Stimulated activated memory B cell treated with anti-CD40 and anti-IgM and Interleukin-4, amounts not matched to agents 10 μg/mL and 1 μg/mL and 100 μg/mL, for 72 hours (primary cell): ENCODE results near the gene CPVL.

Source experiments
- ATAC-seq: fragments of 150-1000 bp; cut with Tn5 transposase; 2 replicates; pipeline ENCODE4 v1.10.0; 2021
- H3K27ac Mint-ChIP-seq: one replicate; pipeline ENCODE4 v1.8.0; 2022; ENCODE audit warnings: mild to moderate bottlenecking, mixed read lengths
- H3K27me3 Mint-ChIP-seq: one replicate; pipeline ENCODE4 v1.8.0; 2022; ENCODE audit warnings: mixed read lengths
- H3K36me3 Mint-ChIP-seq: one replicate; pipeline ENCODE4 v1.8.0; 2022; ENCODE audit warnings: mixed read lengths
- H3K4me1 Mint-ChIP-seq: one replicate; pipeline ENCODE4 v1.8.0; 2022; ENCODE audit warnings: mixed read lengths
- H3K4me3 Mint-ChIP-seq: one replicate; pipeline ENCODE4 v1.8.0; 2022; ENCODE audit warnings: mild to moderate bottlenecking, moderate library complexity, mixed read lengths
- H3K9me3 Mint-ChIP-seq: one replicate; pipeline ENCODE4 v1.8.0; 2022; ENCODE audit warnings: mixed read lengths

Gene CPVL

DNA sequence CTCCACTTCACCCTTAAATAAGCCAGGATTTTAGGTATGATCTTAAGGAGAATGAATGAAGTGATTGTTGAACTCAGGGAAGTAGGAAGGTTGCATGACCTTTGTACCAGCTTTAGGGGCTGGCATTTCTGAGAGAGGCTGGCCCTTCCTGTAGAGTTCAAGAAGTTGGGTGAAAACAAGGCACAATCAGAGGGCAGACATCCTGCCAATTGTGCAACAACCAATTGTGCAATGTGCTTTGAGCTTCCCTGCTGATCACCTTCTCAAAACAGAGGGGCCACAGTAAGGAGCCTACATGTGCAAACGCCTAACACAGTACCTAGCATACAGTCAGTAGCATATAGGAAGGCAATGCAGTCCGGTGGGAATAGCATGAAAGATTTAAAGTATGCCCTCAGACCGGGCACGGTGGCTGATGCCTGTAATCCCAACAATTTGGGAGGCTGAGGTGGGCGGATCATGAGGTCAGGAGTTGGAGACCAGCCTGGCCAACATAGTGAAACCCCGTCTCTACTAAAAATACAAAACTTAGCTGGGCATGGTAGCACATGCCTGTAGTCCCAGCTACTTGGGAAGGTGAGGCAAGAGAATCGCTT, 5.4 kb downstream of the CPVL start:
- ATAC-seq: no peak
- Mint-ChIP-seq H3K27ac (no peak overlapping the region), H3K4me1 (peaks cover 2% of the 10 kb centered on the region), H3K36me3 (no peaks in the 10 kb centered on the region), H3K4me3 (no peak overlapping the region), H3K27me3 (peaks cover 47% of the 10 kb centered on the region), H3K9me3 (peaks cover 5% of the 10 kb centered on the region)

DNA sequence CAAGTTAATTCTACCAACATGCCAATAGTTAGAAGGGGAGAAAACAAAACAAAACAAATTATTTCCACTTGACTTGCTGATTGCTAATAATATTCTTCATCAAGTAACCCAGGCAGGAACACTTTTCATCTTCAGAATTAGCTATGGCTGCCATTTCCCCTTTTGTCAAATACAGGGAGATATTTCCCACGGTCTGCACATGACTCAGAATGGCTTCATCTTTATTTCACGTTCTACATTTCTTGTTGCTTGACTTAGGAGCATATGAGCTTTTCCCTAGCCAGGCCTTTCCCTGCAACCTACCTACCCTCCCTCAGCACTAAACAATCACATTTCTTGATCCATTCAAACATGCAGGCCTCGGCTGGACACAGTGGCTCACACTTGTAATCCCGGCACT, 6.5 kb downstream of the CPVL start:
- H3K9me3 Mint-ChIP-seq: peaks cover 8% of the 10 kb centered on the region
- peaks cover 42% of the 10 kb centered on the region for H3K27me3 Mint-ChIP-seq
- H3K4me3 Mint-ChIP-seq: no peak overlapping the region
- no peaks in the 10 kb centered on the region for H3K36me3 Mint-ChIP-seq
- no peak for ATAC-seq
- no peaks in the 10 kb centered on the region for H3K4me1 Mint-ChIP-seq
- no peak overlapping the region for H3K27ac Mint-ChIP-seq

DNA sequence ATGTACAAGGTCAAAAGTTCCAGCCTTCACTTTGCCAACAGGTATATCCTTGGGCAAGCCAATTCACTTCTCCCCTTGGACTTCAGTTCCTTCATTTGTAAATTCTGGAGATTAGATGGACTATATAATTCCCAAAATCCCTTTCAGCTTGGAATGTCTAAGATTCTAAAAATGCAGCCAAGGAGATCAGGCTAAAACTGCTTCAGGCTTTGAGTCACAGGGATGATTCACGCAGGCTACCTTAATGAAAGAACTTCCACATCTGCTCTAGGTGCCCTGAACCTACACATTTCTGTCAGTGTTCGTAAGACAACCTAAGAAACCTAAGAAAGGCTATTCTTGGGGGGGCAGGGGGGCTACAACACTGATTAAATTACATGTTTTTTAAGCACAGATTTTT, 7.1 kb downstream of the CPVL start:
- Mint-ChIP-seq H3K27ac (no peak overlapping the region), H3K36me3 (no peaks in the 10 kb centered on the region), H3K4me1 (no peaks in the 10 kb centered on the region), H3K27me3 (peaks cover 42% of the 10 kb centered on the region), H3K9me3 (peaks cover 8% of the 10 kb centered on the region), H3K4me3 (no peak overlapping the region)
- ATAC-seq: no peak

DNA sequence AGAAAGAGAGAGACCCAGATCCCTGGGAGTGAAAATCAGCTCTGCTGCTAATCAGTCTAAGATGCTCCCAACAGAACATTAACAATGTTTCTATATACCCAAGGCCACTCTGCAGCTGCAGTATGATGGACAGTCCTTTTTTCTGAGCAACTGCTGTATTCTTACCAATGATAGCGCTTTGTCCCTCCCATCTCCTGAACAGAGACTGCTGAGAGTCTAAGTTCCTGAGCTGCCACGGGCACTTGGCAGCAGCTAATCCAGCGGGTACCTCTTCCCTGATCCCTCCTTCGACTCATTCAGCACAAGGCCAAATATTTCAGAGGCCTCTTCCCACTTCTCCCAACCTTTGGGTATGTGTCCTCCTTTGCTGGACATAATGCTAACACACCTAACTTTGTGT, 7.7 kb downstream of the CPVL start:
- no peaks in the 10 kb centered on the region for H3K36me3 Mint-ChIP-seq
- H3K4me1 Mint-ChIP-seq: no peaks in the 10 kb centered on the region
- peaks cover 8% of the 10 kb centered on the region for H3K9me3 Mint-ChIP-seq
- no peak overlapping the region for H3K27ac Mint-ChIP-seq
- no peak overlapping the region for H3K4me3 Mint-ChIP-seq
- ATAC-seq: no peak
- H3K27me3 Mint-ChIP-seq: peaks cover 42% of the 10 kb centered on the region

DNA sequence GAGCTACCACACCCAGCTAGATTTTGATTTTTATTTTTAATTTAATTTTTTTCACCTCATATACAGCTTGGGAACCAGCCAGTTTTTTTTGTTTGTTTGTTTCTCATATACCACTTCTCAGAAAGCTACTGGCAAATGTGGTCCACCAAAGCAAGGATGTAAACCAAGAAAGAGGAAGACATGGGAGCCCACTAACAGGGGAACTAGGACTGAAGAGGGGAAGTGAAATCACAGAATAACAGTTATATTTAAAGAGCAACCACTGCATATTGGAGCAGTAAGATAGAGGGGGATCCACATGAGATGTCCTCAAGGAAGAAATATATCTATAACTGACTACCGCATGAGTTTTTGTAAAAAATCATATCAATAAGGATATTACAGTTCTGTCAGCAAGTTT, 10.5 kb downstream of the CPVL start:
- no peaks in the 10 kb centered on the region for H3K4me1 Mint-ChIP-seq
- H3K36me3 Mint-ChIP-seq: no peaks in the 10 kb centered on the region
- H3K4me3 Mint-ChIP-seq: no peak overlapping the region
- peaks cover 42% of the 10 kb centered on the region for H3K27me3 Mint-ChIP-seq
- peak; percentile 36 for ATAC-seq
- H3K9me3 Mint-ChIP-seq: peaks cover 8% of the 10 kb centered on the region
- no peak overlapping the region for H3K27ac Mint-ChIP-seq

DNA sequence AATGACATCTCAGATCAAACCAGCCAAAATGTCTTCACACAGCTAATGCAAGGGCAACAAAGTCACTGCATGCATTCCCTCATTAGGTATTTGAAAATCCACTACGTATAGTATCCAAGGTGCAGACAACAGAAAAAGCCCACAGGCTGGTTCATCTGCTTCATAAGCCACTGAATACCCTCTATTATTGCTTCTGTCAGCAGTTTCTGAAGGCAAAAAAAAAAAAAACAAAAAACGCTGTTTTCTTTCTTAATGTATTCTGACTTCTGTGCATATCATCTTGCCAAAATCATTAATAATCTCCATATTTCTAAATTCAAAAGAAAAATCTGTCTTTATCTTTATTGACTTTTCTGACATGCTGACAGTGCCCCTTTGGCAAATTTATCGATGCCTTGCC, 13.4 kb downstream of the CPVL start:
- peaks cover 46% of the 10 kb centered on the region for H3K27me3 Mint-ChIP-seq
- H3K9me3 Mint-ChIP-seq: peaks cover 8% of the 10 kb centered on the region
- no peak overlapping the region for H3K27ac Mint-ChIP-seq

DNA sequence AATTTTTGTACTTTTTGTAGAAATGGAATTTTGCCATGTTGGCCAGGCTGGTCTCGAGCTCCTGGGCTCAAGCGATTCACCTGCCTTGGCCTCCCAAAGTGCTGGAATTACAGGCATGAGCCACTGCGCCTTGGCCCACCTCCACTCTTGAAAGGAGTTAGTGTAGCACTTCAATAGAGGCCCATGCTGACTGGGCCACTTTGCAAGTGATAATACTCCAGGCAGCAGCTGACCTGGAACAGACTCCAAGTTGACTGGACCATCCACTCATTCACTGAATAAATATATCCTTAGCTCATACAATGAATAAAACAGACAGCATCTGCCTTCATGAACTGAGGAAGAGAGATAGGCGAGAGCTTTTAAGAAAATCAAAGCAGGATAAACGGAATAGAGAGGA, 14.7 kb downstream of the CPVL start:
- no peak for ATAC-seq
- Mint-ChIP-seq H3K27ac (no peak overlapping the region), H3K27me3 (peaks cover 48% of the 10 kb centered on the region), H3K36me3 (no peaks in the 10 kb centered on the region), H3K4me1 (no peaks in the 10 kb centered on the region), H3K9me3 (peaks cover 4% of the 10 kb centered on the region), H3K4me3 (no peak overlapping the region)

More for the DNA sequence above, 13.4 kb downstream of the CPVL start:
- ATAC-seq: no peak
- Mint-ChIP-seq H3K4me1 (no peaks in the 10 kb centered on the region), H3K36me3 (no peaks in the 10 kb centered on the region), H3K4me3 (no peak overlapping the region)

DNA sequence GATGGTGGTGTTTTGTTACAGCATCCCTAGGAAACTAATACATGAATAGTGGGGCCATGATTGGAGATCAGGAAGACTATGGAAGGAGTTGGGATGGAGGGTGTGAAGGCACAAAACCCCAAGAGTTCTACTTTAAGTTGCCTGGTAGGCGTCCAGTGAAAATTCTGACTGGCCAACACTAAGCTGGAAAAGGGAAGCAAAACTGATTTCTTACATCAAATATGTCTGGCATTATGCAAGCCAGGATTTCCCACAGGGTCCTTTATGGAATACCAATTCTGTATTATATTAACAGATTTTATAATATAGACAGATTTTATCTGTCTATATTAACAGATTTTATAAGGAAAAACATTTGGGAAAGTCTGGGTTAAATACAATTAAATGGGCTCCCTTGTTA, 16.2 kb downstream of the CPVL start:
- H3K27me3 Mint-ChIP-seq: peaks cover 54% of the 10 kb centered on the region
- no peaks in the 10 kb centered on the region for H3K36me3 Mint-ChIP-seq
- H3K4me3 Mint-ChIP-seq: no peak overlapping the region
- H3K4me1 Mint-ChIP-seq: no peaks in the 10 kb centered on the region
- H3K9me3 Mint-ChIP-seq: no peaks in the 10 kb centered on the region
- ATAC-seq: no peak
- no peak overlapping the region for H3K27ac Mint-ChIP-seq

DNA sequence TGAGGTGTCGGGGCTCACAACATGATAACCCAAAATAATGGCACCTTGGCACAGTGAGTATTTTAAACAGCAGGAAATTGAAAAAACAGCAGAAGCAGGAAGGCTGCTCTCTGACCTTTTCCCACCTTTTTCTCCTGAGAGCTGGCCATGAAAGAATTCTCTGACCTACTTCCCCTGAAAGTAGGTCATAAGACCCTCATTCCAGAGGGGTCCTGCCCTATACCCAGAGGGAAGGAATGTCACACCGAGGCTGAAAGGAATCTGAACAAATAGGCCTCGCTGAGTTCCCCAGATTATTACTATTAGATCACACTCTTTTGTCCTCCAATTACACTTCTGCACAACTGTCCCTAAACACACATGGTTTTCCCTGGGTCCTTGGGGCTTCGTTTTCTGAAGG, 18.8 kb downstream of the CPVL start:
- no peaks in the 10 kb centered on the region for H3K9me3 Mint-ChIP-seq
- peaks cover 50% of the 10 kb centered on the region for H3K27me3 Mint-ChIP-seq
- no peak overlapping the region for H3K4me3 Mint-ChIP-seq
- H3K36me3 Mint-ChIP-seq: no peaks in the 10 kb centered on the region
- ATAC-seq: no peak
- no peak overlapping the region for H3K27ac Mint-ChIP-seq
- no peaks in the 10 kb centered on the region for H3K4me1 Mint-ChIP-seq

DNA sequence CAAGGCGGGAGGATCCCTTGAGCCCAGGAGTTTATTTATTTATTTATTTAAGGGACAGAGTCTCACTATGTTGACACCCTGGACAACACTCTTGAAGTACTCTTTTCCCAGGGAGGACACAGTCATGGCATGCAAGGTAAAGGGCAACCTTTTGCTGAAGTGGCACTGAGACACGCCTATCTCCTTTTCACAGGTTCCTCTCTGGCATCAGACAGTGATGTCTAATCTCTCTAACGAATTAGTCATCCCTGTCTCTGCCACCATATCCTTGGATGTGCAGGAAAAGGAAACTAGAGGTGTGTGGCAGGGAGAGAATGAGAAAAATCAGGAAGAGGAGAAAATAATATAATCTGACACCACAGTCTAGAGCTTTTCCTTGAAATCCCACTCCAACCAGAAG, 19.5 kb downstream of the CPVL start:
- H3K4me3 Mint-ChIP-seq: no peak overlapping the region
- no peaks in the 10 kb centered on the region for H3K9me3 Mint-ChIP-seq
- no peak overlapping the region for H3K27ac Mint-ChIP-seq
- H3K36me3 Mint-ChIP-seq: no peaks in the 10 kb centered on the region
- ATAC-seq: no peak
- peaks cover 43% of the 10 kb centered on the region for H3K27me3 Mint-ChIP-seq
- H3K4me1 Mint-ChIP-seq: no peaks in the 10 kb centered on the region

DNA sequence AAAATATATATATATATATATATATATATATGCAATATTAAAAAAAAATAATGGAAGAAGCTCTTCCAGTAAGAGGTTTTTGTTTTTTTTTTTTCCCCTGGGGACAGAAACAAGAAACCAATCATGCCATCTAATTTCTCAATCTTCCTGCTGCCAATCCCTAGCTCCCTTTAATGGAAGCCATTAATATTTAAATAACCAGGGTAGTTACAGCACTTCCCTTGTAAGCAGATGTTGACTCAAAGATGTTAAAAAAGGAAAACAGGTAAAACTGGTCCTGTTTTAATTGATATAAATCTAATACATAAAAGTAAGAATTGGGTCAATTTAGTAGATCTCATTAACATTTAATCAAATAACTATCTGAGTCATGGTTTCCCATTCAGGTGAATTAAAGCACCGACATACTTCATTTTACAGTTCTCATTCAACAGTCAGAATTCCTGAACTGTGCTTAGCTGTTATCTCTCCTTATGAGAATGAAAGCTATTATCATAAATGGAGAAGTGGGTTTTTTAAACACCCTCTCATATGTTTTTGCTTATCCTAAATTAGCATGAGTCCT, 22.6 kb downstream of the CPVL start:
- Mint-ChIP-seq H3K4me1 (no peaks in the 10 kb centered on the region), H3K4me3 (no peak overlapping the region), H3K9me3 (no peaks in the 10 kb centered on the region), H3K27ac (no peak overlapping the region), H3K27me3 (peaks cover 27% of the 10 kb centered on the region), H3K36me3 (no peaks in the 10 kb centered on the region)
- no peak for ATAC-seq

DNA sequence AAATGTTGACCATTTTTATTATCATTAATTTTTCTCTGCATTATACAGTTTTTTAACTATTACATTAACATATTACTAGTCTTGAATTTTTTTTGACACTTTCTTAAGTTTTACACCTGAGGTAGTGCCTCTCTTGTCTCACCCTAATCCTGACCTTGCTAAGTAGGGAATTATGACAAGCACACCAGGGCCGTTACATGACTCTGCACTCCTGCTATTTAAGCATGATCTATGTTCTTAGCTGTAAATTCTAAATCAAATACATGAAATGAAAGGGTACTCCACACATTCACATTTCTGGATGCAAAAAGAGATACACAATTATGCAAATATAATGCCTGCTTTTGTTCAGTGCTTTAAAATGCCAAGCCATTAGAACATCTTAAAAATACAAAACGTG, 23.6 kb downstream of the CPVL start:
- Mint-ChIP-seq H3K4me1 (no peaks in the 10 kb centered on the region), H3K27ac (no peak overlapping the region), H3K27me3 (peaks cover 22% of the 10 kb centered on the region), H3K4me3 (no peak overlapping the region), H3K36me3 (no peaks in the 10 kb centered on the region), H3K9me3 (no peaks in the 10 kb centered on the region)
- no peak for ATAC-seq

DNA sequence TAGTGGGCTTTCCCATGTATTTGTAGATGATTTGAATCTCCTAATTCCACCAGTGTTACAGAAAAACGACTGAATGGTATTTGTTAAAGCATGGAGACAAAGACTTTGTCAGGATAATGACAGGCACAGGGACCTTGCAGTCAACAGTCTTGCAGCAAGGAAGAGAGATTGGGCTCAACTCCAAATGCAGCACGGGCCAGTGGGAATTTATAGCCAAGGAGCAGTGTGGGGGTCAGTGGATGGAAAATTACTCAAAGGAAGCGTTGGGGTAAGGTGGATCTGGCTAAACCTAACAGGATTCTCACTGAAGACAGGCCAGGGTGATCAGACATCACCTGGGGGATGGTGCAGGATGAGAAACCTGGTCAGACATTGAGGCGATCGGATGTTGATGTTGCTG, 24.3 kb downstream of the CPVL start:
- H3K4me3 Mint-ChIP-seq: no peak overlapping the region

DNA sequence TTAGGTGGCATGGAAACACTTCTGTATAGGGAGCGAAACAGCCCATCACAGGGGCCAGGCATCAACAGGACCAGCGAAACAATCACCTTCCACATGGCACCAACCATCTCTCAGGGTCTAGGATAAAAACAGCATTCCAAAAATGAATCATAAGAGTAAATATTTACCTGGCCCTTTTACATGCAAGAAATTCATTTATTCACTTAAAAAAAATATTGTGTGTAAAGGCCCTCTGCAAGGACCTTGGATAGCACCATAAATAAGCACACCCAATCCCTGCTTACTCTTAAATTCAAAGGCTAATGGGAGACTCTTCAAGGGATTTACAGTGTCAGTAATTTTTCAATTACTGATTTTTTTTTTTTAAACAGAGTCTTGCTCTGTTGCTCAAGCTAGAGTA, 25.4 kb downstream of the CPVL start:
- ATAC-seq: no peak
- H3K36me3 Mint-ChIP-seq: no peaks in the 10 kb centered on the region
- no peaks in the 10 kb centered on the region for H3K4me1 Mint-ChIP-seq
- H3K4me3 Mint-ChIP-seq: no peak overlapping the region
- H3K27ac Mint-ChIP-seq: no peak overlapping the region
- peaks cover 10% of the 10 kb centered on the region for H3K27me3 Mint-ChIP-seq
- H3K9me3 Mint-ChIP-seq: no peaks in the 10 kb centered on the region

More for the DNA sequence above, 24.3 kb downstream of the CPVL start:
- Mint-ChIP-seq H3K9me3 (no peaks in the 10 kb centered on the region), H3K36me3 (no peaks in the 10 kb centered on the region), H3K4me1 (no peaks in the 10 kb centered on the region), H3K27ac (no peak overlapping the region), H3K27me3 (peaks cover 20% of the 10 kb centered on the region)
- no peak for ATAC-seq

DNA sequence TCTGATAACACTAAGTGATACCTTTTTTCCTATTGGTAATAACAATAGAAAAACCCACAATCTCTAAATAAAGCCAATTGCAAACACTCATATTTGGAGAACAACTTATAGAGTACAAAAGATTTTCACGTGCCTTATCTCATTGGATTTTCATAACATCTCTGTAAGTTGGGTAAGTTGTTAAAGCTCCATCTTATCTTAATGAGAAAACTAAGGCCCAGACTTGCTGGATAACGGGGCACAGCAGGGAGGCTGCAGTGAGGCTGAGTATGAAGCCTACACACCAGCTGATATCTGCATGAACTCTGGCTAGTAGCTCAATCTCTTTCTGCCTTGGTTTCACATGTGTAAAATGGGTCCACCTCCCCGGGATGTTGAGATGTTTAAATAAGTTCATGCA, 26.8 kb downstream of the CPVL start:
- no peak for ATAC-seq
- H3K36me3 Mint-ChIP-seq: no peaks in the 10 kb centered on the region
- no peaks in the 10 kb centered on the region for H3K9me3 Mint-ChIP-seq
- H3K27ac Mint-ChIP-seq: no peak overlapping the region
- no peaks in the 10 kb centered on the region for H3K4me1 Mint-ChIP-seq
- H3K4me3 Mint-ChIP-seq: no peak overlapping the region
- H3K27me3 Mint-ChIP-seq: peaks cover 20% of the 10 kb centered on the region

DNA sequence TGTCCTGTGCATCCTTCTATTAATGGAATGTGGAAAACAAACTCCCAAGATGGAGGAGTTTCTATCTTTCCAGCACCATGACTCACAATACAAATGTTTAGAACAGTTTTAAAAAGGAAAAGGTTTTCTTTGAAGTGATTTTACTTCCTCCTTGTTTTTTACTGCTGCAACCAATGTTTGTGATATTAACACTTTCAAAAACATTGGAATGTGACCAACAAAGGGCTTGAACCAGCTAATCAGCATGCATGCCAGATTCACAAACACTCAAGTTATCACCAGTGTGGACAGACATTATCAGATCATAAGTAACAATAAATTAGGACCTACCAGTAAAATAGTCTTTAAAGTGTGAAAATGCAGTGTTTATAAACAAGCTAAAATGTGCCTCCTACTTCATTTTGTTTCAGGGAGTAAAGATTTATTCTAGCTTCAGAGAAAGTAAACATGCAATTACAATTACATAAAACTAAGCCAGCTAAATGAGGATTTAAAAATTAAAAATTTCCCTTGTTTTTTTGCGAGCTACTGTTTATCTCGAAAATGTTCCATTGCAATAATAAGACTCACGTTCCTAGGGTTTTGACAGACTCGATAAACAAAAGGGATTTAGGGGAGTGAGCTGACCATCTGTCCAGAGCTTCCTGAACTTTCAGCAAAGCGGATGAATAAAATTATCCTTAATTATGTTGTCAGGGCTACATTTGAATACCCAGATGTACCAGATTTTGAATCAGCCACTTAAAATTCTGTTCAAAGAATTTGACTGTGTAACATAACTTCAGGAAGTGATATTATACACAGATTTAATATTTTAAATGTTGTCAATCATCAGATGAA, 29.8 kb downstream of the CPVL start:
- ATAC-seq: no peak
- no peak overlapping the region for H3K27ac Mint-ChIP-seq
- no peak overlapping the region for H3K4me3 Mint-ChIP-seq
- peaks cover 20% of the 10 kb centered on the region for H3K27me3 Mint-ChIP-seq
- H3K36me3 Mint-ChIP-seq: no peaks in the 10 kb centered on the region
- no peaks in the 10 kb centered on the region for H3K9me3 Mint-ChIP-seq
- peaks cover 10% of the 10 kb centered on the region for H3K4me1 Mint-ChIP-seq
